MCF 10A (cell line): Measurements from ENCODE around the gene COG3. TPM values are rescaled to one million over a fixed set of nuclear protein-coding genes. Genes with fewer than 3 reads are reported as not detected.

Experiments
- BruUV-seq: library from RNA; stranded (reverse); fragments of 400-500 nt; replicated peaks from 2 replicates; lab custom pipeline; 2021; lab: Mats Ljungman, UMichigan
- CTCF ChIA-PET: fragments of 300-600 bp; sonication (Branson Sonifier 250); formaldehyde crosslinking; extraction: SDS; loops from one replicate; lab custom pipeline; 2021; ENCODE audit warnings: antibody characterized with exemption, inconsistent platforms; lab: Yijun Ruan, JAX
- POLR2A ChIA-PET: fragments of 300-600, 350-650 bp; sonication (Branson Sonifier 250); formaldehyde crosslinking; extraction: SDS; loops from one replicate; lab custom pipeline; 2020; ENCODE audit warnings: antibody characterized with exemption, inconsistent platforms; lab: Yijun Ruan, JAX
- DNase-seq: peaks from one replicate; pipeline ENCODE4 v3.0.0-alpha.2; 2018; ENCODE audit not compliant: unreplicated experiment
- H3K27ac Mint-ChIP-seq: one replicate; pipeline ENCODE4 v1.8.0; 2022; ENCODE audit warnings: mild to moderate bottlenecking, low read depth, mixed read lengths; ENCODE audit not compliant: unreplicated experiment
- H3K27me3 Mint-ChIP-seq: one replicate; pipeline ENCODE4 v1.8.0; 2022; ENCODE audit warnings: mixed read lengths; ENCODE audit not compliant: insufficient read depth, unreplicated experiment
- H3K36me3 Mint-ChIP-seq: one replicate; pipeline ENCODE4 v1.8.0; 2022; ENCODE audit warnings: mild to moderate bottlenecking, moderate library complexity, mixed read lengths; ENCODE audit not compliant: insufficient read depth, unreplicated experiment
- H3K4me1 Mint-ChIP-seq: one replicate; pipeline ENCODE4 v1.8.0; 2022; ENCODE audit warnings: mixed read lengths; ENCODE audit not compliant: insufficient read depth, unreplicated experiment
- H3K4me3 Mint-ChIP-seq: one replicate; pipeline ENCODE4 v1.8.0; 2022; ENCODE audit warnings: mild to moderate bottlenecking, moderate library complexity, mixed read lengths; ENCODE audit not compliant: unreplicated experiment
- H3K9me3 Mint-ChIP-seq: one replicate; pipeline ENCODE4 v1.8.0; 2022; ENCODE audit warnings: mixed read lengths; ENCODE audit not compliant: unreplicated experiment
- intact Hi-C: fragments of 100-400 bp; cut with micrococcal nuclease; formaldehyde crosslinking; loops from 2 replicates; pipeline ENCODE4 v1.14.1; 2022
- total RNA-seq: library from RNA; stranded (reverse); gene quantifications from 2 replicates; pipeline ENCODE4 v1.2.3, GENCODE V29; 2022
- TF ChIP-seq, protein P1 (sequence below): fragments of 200-600 bp; IDR thresholded peaks from one replicate; pipeline ENCODE4 v1.8.0; 2022; ENCODE audit warnings: antibody characterized with exemption, mild to moderate bottlenecking; ENCODE audit not compliant: unreplicated experiment

Gene COG3
- total RNA-seq, 1 experiment from 2014 or later: 44.1 TPM

DNA sequence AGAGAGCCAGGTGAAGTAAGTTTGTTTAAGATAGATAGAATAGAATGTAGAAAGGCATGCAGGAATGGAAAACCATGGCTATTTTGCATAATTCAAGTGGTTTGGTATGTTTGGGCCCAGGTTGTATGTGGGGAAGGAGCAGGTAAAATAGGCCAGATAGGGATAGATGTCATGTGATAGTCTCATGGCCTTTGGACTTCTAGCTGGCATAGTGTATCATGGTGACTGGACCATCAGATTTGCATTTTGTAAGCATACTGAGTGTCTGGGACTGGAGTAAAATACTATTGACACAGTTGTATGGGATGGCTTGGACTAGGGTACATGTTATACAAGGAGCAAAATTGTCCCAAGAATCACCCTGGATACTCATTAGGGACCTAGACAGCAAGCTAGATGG is 38.9 kb downstream of the COG3 start:
- CTCF ChIA-PET: interaction anchor here (0.8 to 0.9 kb wide), 3 partner anchors 9 to 657 kb away, joined by 3 to 4 read pairs (median 3); no protein-coding TSS in a partner anchor
- no peak overlapping the region for H3K4me3 Mint-ChIP-seq
- H3K27ac Mint-ChIP-seq: no peak overlapping the region
- no TSS peak for BruUV-seq
- H3K9me3 Mint-ChIP-seq: no peaks in the 10 kb centered on the region
- TF ChIP-seq, protein P1, sequence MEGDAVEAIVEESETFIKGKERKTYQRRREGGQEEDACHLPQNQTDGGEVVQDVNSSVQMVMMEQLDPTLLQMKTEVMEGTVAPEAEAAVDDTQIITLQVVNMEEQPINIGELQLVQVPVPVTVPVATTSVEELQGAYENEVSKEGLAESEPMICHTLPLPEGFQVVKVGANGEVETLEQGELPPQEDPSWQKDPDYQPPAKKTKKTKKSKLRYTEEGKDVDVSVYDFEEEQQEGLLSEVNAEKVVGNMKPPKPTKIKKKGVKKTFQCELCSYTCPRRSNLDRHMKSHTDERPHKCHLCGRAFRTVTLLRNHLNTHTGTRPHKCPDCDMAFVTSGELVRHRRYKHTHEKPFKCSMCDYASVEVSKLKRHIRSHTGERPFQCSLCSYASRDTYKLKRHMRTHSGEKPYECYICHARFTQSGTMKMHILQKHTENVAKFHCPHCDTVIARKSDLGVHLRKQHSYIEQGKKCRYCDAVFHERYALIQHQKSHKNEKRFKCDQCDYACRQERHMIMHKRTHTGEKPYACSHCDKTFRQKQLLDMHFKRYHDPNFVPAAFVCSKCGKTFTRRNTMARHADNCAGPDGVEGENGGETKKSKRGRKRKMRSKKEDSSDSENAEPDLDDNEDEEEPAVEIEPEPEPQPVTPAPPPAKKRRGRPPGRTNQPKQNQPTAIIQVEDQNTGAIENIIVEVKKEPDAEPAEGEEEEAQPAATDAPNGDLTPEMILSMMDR: no peak
- POLR2A ChIA-PET: no interaction called here
- H3K4me1 Mint-ChIP-seq: peaks cover 12% of the 10 kb centered on the region
- peaks cover 69% of the 10 kb centered on the region for H3K36me3 Mint-ChIP-seq
- no peaks in the 10 kb centered on the region for H3K27me3 Mint-ChIP-seq
- intact Hi-C loops: no loop called here
- no peak for DNase-seq

DNA sequence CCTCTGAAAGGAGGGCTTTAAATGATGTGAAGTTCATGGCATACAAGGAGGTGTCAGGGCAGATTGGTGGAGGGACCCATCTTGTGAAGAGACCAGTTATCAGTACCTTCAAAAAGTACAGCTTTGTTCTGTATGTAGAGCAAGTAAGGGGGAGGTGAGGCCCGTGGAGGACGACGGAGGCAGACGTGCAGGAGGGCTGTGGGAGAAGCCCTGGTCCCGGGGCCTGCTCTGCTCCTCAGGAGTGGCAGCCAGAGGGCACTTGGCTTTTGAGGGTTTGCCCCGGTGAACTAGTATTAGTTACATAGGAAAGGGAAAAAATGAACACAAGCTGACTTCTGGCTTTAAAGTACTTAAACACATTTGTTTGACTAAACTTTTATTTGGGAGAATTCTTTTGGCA is 42.1 kb downstream of the COG3 start:
- Mint-ChIP-seq H3K9me3 (no peaks in the 10 kb centered on the region), H3K27me3 (no peaks in the 10 kb centered on the region), H3K4me3 (no peak overlapping the region), H3K36me3 (peaks cover 83% of the 10 kb centered on the region), H3K27ac (no peak overlapping the region), H3K4me1 (peaks cover 5% of the 10 kb centered on the region)
- no peak for DNase-seq
- TF ChIP-seq, protein P1: no peak
- intact Hi-C loops: no loop called here
- ChIA-PET CTCF (interaction anchor here (0.6 to 1.4 kb wide), 4 partner anchors 12 to 635 kb away, joined by 3 to 4 read pairs (median 4); no protein-coding TSS in a partner anchor), POLR2A (interaction anchor here (0.6 kb wide), 1 partner anchor 11 kb away, joined by 3 read pairs; no protein-coding TSS in a partner anchor)
- no TSS peak for BruUV-seq

DNA sequence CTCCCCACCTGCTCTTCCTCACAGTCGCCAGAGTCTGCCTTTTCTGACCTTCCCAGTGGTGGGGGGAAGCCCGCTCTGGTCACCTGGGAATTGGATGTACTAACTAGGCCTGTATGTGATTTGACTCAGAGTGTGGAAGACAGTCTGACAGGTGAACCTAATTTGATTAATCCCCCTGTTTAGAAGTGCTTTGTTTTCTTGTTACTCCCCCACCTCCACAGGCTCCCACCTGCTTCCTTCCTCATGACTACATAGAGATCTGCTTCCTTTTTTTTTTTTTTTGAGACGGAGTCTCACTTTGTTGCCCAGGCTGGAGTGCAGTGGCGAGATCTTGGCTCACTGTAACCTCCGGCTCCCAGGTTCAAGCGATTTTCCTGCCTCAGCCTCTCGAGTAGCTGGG is 44.0 kb downstream of the COG3 start:
- POLR2A ChIA-PET: interaction anchor here (0.7 kb wide), 1 partner anchor 413 kb away, joined by 3 read pairs; no protein-coding TSS in a partner anchor
- Mint-ChIP-seq H3K36me3 (peaks cover 81% of the 10 kb centered on the region), H3K4me3 (no peak overlapping the region), H3K4me1 (peaks cover 6% of the 10 kb centered on the region), H3K27ac (no peak overlapping the region), H3K27me3 (no peaks in the 10 kb centered on the region), H3K9me3 (no peaks in the 10 kb centered on the region)
- CTCF ChIA-PET: interaction anchor here (0.6 kb wide), 2 partner anchors 12 to 262 kb away, joined by 3 read pairs; no protein-coding TSS in a partner anchor
- intact Hi-C loops: no loop called here
- TF ChIP-seq, protein P1: no peak
- BruUV-seq: no TSS peak
- DNase-seq: no peak

DNA sequence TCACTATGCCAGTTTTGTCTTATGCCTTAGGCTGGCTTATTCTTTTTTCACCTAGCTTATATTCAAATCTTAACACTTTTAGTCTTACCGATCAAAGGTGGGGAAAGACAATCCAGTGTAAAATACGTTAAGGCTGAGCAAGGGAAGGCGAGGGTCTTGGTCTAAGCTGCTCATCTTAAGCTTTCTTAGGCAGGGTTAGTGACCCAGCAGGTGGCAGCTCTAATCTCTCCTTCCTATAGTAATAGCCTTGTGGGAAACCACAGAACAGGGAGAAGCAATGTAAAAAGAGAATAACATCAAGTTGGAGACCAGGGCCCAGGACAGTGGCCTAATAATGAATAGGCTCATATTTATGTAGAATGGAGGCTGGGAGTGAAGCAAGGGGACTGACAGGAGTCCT is 45.9 kb downstream of the COG3 start:
- Mint-ChIP-seq H3K36me3 (peaks cover 80% of the 10 kb centered on the region), H3K4me3 (no peak overlapping the region), H3K27ac (no peak overlapping the region), H3K9me3 (no peaks in the 10 kb centered on the region), H3K27me3 (no peaks in the 10 kb centered on the region), H3K4me1 (peaks cover 6% of the 10 kb centered on the region)
- intact Hi-C loops: loop anchor here (2.0 kb wide), 1 partner anchor 208 kb away; no protein-coding TSS in a partner anchor
- CTCF ChIA-PET: interaction anchor here (0.7 to 1.0 kb wide), 4 partner anchors 9 to 28 kb away, joined by 3 to 6 read pairs (median 4); no protein-coding TSS in a partner anchor
- POLR2A ChIA-PET: interaction anchor here (0.9 kb wide), 1 partner anchor 20 kb away, joined by 3 read pairs; no protein-coding TSS in a partner anchor
- no TSS peak for BruUV-seq
- TF ChIP-seq, protein P1: no peak
- DNase-seq: no peak
